Adrenal gland (tissue), 5 donors: Measurements from ENCODE around the gene GALNTL6.

Experiments used
- CTCF ChIP-seq, 6 experiments: fragments of 450-650 bp in 4 of 6; fragments of 200-600 bp in 2 of 6; sonication (generic) in 1 of 6; IDR thresholded peaks; 1 replicate in 5 of 6; 2 replicates in 1 of 6; pipeline versions ENCODE4 v1.5.1 to v1.8.0; 2016 to 2021; ENCODE audit warnings: antibody characterized with exemption in 6 of 6, mild to moderate bottlenecking in 2 of 6, moderate library complexity in 1 of 6
- POLR2A ChIP-seq, 2 donors: fragments of 450-650 bp; IDR thresholded peaks; one replicate each; pipeline ENCODE4 v1.6.1; 2017; ENCODE audit warnings: antibody characterized with exemption in 2 of 2, mild to moderate bottlenecking in 2 of 2, moderate library complexity in 1 of 2
- donor health status: DM: no; HTN: no; CAD: no.

- TF ChIP-seq CTCF (IDR thresholded peaks at IDR 0.05) = no peak
- no peak for TF ChIP-seq POLR2A (IDR thresholded peaks at IDR 0.05)
Measured at GRCh38 chr4:172898715-172899114, 1085.5 kb downstream of the GALNTL6 start.
